Transverse colon (tissue), 4 donors: Measurements from ENCODE around the gene CIDEA. TPM values are rescaled to one million over a fixed set of nuclear protein-coding genes. Genes with fewer than 3 reads are reported as not detected.

Experiments used
- DNase-seq: peaks from one replicate; pipeline ENCODE4 v3.0.0-alpha.2; 2019
- H3K27ac ChIP-seq, 4 donors: fragments of 200-600 bp; sonication (generic); 2 replicates each; pipeline ENCODE4 v1.5.1; 2016 to 2018; ENCODE audit warnings: inconsistent platforms in 4 of 4
- H3K27me3 ChIP-seq: fragments of 200-600 bp; sonication (generic); 2 replicates; pipeline ENCODE4 v1.5.1; 2017; ENCODE audit warnings: inconsistent platforms
- H3K36me3 ChIP-seq, 4 donors: fragments of 200-600 bp; sonication (generic); 2 replicates each; pipeline ENCODE4 v1.5.1; 2017 to 2019; ENCODE audit warnings: inconsistent platforms in 4 of 4
- H3K4me1 ChIP-seq, 4 donors: fragments of 200-600 bp; sonication (generic); 2 replicates each; pipeline ENCODE4 v1.5.1; 2017 to 2020; ENCODE audit warnings: inconsistent platforms in 4 of 4
- H3K4me3 ChIP-seq, 4 donors: fragments of 200-600 bp; sonication (generic); 1 replicate in 1 of 4; 2 replicates in 3 of 4; pipeline versions ENCODE4 v1.5.1 to v1.6.1; 2017 to 2019; ENCODE audit warnings: inconsistent platforms in 4 of 4
- H3K9me3 ChIP-seq, 2 donors: fragments of 200-600 bp; sonication (generic); 2 replicates each; pipeline ENCODE4 v1.5.1; 2017 to 2019; ENCODE audit warnings: inconsistent platforms in 2 of 2
- CTCF ChIP-seq, 5 experiments: fragments of 200-600 bp in 3 of 5; fragments of 450-650 bp in 2 of 5; sonication (generic) in 3 of 5; IDR thresholded peaks; 1 replicate in 2 of 5; 2 replicates in 3 of 5; pipeline ENCODE4 v1.5.1; 2016 to 2017; ENCODE audit warnings: antibody characterized with exemption in 5 of 5, inconsistent platforms in 3 of 5, mild to moderate bottlenecking in 2 of 5, moderate library complexity in 1 of 5
- EP300 ChIP-seq: sonication (generic); formaldehyde crosslinking; IDR thresholded peaks from one replicate; pipeline ENCODE4 v1.6.1; 2017; ENCODE audit warnings: antibody characterized with exemption, low read depth
- POLR2A ChIP-seq: fragments of 450-650 bp; IDR thresholded peaks from one replicate; pipeline ENCODE4 v1.6.1; 2016; ENCODE audit warnings: antibody characterized with exemption, mild to moderate bottlenecking, moderate library complexity
- POLR2AphosphoS5 ChIP-seq, 3 donors: sonication (generic); formaldehyde crosslinking; IDR thresholded peaks; one replicate each; pipeline ENCODE4 v1.6.1; 2016; ENCODE audit warnings: antibody characterized with exemption in 3 of 3
- WGBS, 2 donors: methylation state at CpG; one replicate each; pipeline ENCODE4 v1.1.5; 2018; ENCODE audit warnings: low coverage in 1 of 2; 5-methylcytosine and 5-hydroxymethylcytosine counted together
- in situ Hi-C, 4 donors: fragments of 200-750 bp; cut with MboI; loops; one replicate each; pipeline versions ENCODE4 v1.15.0 to v1.15.1; 2017; ENCODE audit warnings: low sequenced_read_pairs in 3 of 4, low pct_ligation_motif_present in 1 of 4, low pct_unique_long_range_greater_than_20kb in 1 of 4
- intact Hi-C: fragments of 100-400 bp; cut with DNase I; formaldehyde crosslinking; loops from one replicate; pipeline ENCODE4 v1.15.1; 2023; ENCODE audit warnings: low total_unique reads
- total RNA-seq, 4 donors: library from RNA; depleted of rRNA; stranded (reverse); fragments of >200 nt; gene quantifications; one replicate each; pipeline ENCODE4 v1.1.0, GENCODE V29; 2016

Gene CIDEA
- total RNA-seq, 4 donors from 2014 or later = 0.68 to 3.8 (median 3.7) TPM; not detected in 1

- in situ Hi-C loops = loop anchor here in 2 of 4 donors (10.0 to 25.0 kb wide), 3 partner anchors 139 to 1629 kb away; partner anchors contain the start of gene ANKRD62 (in 1 of the 2)
Observed at GRCh38 chr18:12233378-12233777, 20.8 kb upstream of the CIDEA start.

GRCh38 chr18:12234451-12235190 lies 19.5 kb upstream of the CIDEA start:
- Histone ChIP-seq H3K27ac (no peak overlapping the region), H3K4me1 (no peaks in the 10 kb centered on the region), H3K27me3 (no peaks in the 10 kb centered on the region), H3K9me3 (no peaks in the 10 kb centered on the region), H3K4me3 (no peak overlapping the region), H3K36me3 (no peaks in the 10 kb centered on the region)
- DNase-seq = no peak
- intact Hi-C loops (no loop called here), in situ Hi-C loops (loop anchor here in 2 of 4 donors (10.0 to 25.0 kb wide), 3 partner anchors 140 to 1630 kb away; partner anchors contain the start of gene ANKRD62 (in 1 of the 2))
- 86 to 90% methylated on average over 2 to 19 of the region's 19 CpGs for WGBS, 2 donors
- TF ChIP-seq EP300 (no peak), CTCF (IDR thresholded peaks at IDR 0.05) (no peak), POLR2A (no peak), POLR2AphosphoS5 (IDR thresholded peaks at IDR 0.05) (no peak)

More at GRCh38 chr18:12233378-12233777, 20.8 kb upstream of the CIDEA start:
- no peak overlapping the region for H3K27ac ChIP-seq
- no peak for DNase-seq
- intact Hi-C loops = no loop called here
- no peaks in the 10 kb centered on the region for H3K4me1 ChIP-seq
- TF ChIP-seq EP300 (no peak), CTCF (IDR thresholded peaks at IDR 0.05) (no peak), POLR2A (no peak), POLR2AphosphoS5 (IDR thresholded peaks at IDR 0.05) (no peak)
- H3K27me3 ChIP-seq = no peaks in the 10 kb centered on the region
- no peaks in the 10 kb centered on the region for H3K36me3 ChIP-seq
- WGBS, 2 donors = 51% methylated on average over 5 of the region's 5 CpGs; no CpG with 5 or more reads in 1 of the 2 donors
- H3K9me3 ChIP-seq = no peaks in the 10 kb centered on the region
- H3K4me3 ChIP-seq = no peak overlapping the region

GRCh38 chr18:12236141-12236540 lies 18.0 kb upstream of the CIDEA start:
- TF ChIP-seq CTCF (IDR thresholded peaks at IDR 0.05) (no peak), POLR2AphosphoS5 (IDR thresholded peaks at IDR 0.05) (no peak), POLR2A (no peak), EP300 (no peak)
- no peaks in the 10 kb centered on the region for H3K9me3 ChIP-seq
- no peaks in the 10 kb centered on the region for H3K4me1 ChIP-seq
- intact Hi-C loops = no loop called here
- H3K36me3 ChIP-seq = no peaks in the 10 kb centered on the region
- DNase-seq = no peak
- WGBS, 2 donors = 93 to 100% methylated on average over 2 to 16 of the region's 16 CpGs
- no peak overlapping the region for H3K27ac ChIP-seq
- in situ Hi-C loops = loop anchor here in 2 of 4 donors (10.0 to 25.0 kb wide), 3 partner anchors 141 to 1631 kb away; partner anchors contain the start of gene ANKRD62 (in 1 of the 2)
- no peaks in the 10 kb centered on the region for H3K27me3 ChIP-seq
- no peak overlapping the region for H3K4me3 ChIP-seq

- WGBS, 2 donors = 35 to 42% methylated on average over 7 to 32 of the region's 33 CpGs
- intact Hi-C loops (no loop called here), in situ Hi-C loops (loop anchor here in 2 of 4 donors (10.0 to 25.0 kb wide), 3 partner anchors 142 to 1632 kb away; partner anchors contain the start of gene ANKRD62 (in 1 of the 2))
- no peak overlapping the region for H3K27ac ChIP-seq
- H3K36me3 ChIP-seq = no peaks in the 10 kb centered on the region
- TF ChIP-seq EP300 = no peak
- peak; percentile 74 to 93 (median 89) for TF ChIP-seq CTCF (IDR thresholded peaks at IDR 0.05)
- TF ChIP-seq POLR2AphosphoS5 (IDR thresholded peaks at IDR 0.05) = no peak
- TF ChIP-seq POLR2A = no peak
- H3K4me3 ChIP-seq = no peak overlapping the region
- H3K4me1 ChIP-seq = no peaks in the 10 kb centered on the region
- no peaks in the 10 kb centered on the region for H3K27me3 ChIP-seq
- peak; percentile 74 for DNase-seq
- H3K9me3 ChIP-seq = no peaks in the 10 kb centered on the region
Observed at GRCh38 chr18:12236934-12237832, 17.0 kb upstream of the CIDEA start.
